Vagina (tissue), 2 donors: Measurements from ENCODE around the gene GOPC.

Experiments used
- POLR2A ChIP-seq, 2 donors: fragments of 450-650 bp; IDR thresholded peaks; one replicate each; pipeline ENCODE4 v1.6.1; 2017; ENCODE audit warnings: antibody characterized with exemption in 2 of 2, mild to moderate bottlenecking in 2 of 2, moderate library complexity in 2 of 2
- TF ChIP-seq, protein P1 (sequence below), 3 experiments: fragments of 450-650 bp in 2 of 3; fragments of 200-600 bp in 1 of 3; sonication (generic) in 1 of 3; IDR thresholded peaks; one replicate each; pipeline ENCODE4 v1.5.1; 2017 to 2019; ENCODE audit warnings: antibody characterized with exemption in 3 of 3, mild to moderate bottlenecking in 2 of 3, moderate library complexity in 2 of 3

- TF ChIP-seq, protein P1, sequence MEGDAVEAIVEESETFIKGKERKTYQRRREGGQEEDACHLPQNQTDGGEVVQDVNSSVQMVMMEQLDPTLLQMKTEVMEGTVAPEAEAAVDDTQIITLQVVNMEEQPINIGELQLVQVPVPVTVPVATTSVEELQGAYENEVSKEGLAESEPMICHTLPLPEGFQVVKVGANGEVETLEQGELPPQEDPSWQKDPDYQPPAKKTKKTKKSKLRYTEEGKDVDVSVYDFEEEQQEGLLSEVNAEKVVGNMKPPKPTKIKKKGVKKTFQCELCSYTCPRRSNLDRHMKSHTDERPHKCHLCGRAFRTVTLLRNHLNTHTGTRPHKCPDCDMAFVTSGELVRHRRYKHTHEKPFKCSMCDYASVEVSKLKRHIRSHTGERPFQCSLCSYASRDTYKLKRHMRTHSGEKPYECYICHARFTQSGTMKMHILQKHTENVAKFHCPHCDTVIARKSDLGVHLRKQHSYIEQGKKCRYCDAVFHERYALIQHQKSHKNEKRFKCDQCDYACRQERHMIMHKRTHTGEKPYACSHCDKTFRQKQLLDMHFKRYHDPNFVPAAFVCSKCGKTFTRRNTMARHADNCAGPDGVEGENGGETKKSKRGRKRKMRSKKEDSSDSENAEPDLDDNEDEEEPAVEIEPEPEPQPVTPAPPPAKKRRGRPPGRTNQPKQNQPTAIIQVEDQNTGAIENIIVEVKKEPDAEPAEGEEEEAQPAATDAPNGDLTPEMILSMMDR (IDR thresholded peaks at IDR 0.05): no peak
- TF ChIP-seq POLR2A (IDR thresholded peaks at IDR 0.05): no peak
Observed at GRCh38 chr6:117555262-117555849, 47.0 kb downstream of the GOPC start.
